Ishikawa (cell line): Measurements from ENCODE around the gene ATP6V0B.

Source experiments
- CEBPB ChIP-seq: IDR thresholded peaks from 2 replicates; pipeline ENCODE4 v1.6.1; 2012
- CREB1 ChIP-seq: IDR thresholded peaks from 2 replicates; pipeline ENCODE4 v1.6.1; 2012; ENCODE audit warnings: low read depth
- EGR1 ChIP-seq: IDR thresholded peaks from 2 replicates; pipeline ENCODE4 v1.6.1; 2012
- EP300 ChIP-seq: IDR thresholded peaks from 2 replicates; pipeline ENCODE4 v1.6.1; 2012; ENCODE audit warnings: borderline replicate concordance
- FOXM1 ChIP-seq: IDR thresholded peaks from 2 replicates; pipeline ENCODE4 v1.6.1; 2012; ENCODE audit warnings: low read depth, borderline replicate concordance
- NFIC ChIP-seq: IDR thresholded peaks from 2 replicates; pipeline ENCODE4 v1.6.1; 2012
- RAD21 ChIP-seq: IDR thresholded peaks from 2 replicates; pipeline ENCODE4 v1.6.1; 2012; ENCODE audit warnings: low read depth
- TAF1 ChIP-seq: IDR thresholded peaks from 2 replicates; pipeline ENCODE4 v1.6.1; 2012; ENCODE audit warnings: low read depth, mild to moderate bottlenecking
- TCF12 ChIP-seq: IDR thresholded peaks from 2 replicates; pipeline ENCODE4 v1.6.1; 2012; ENCODE audit warnings: low read depth
- TEAD4 ChIP-seq: IDR thresholded peaks from 2 replicates; pipeline ENCODE4 v1.6.1; 2012
- YY1 ChIP-seq: IDR thresholded peaks from 2 replicates; pipeline ENCODE4 v1.6.1; 2012; ENCODE audit warnings: low read depth
- ZBTB7A ChIP-seq: IDR thresholded peaks from 2 replicates; pipeline ENCODE4 v1.6.1; 2012; ENCODE audit warnings: low read depth
- TF ChIP-seq, protein P1 (sequence below): IDR thresholded peaks from 2 replicates; pipeline ENCODE4 v1.6.1; 2012
- TF ChIP-seq, protein P2 (sequence below): IDR thresholded peaks from 2 replicates; pipeline ENCODE4 v1.6.1; 2012
- TF ChIP-seq, protein P3 (sequence below): IDR thresholded peaks from 2 replicates; pipeline ENCODE4 v1.6.1; 2012; ENCODE audit warnings: low read depth, mild to moderate bottlenecking

The ATP6V0B gene

DNA sequence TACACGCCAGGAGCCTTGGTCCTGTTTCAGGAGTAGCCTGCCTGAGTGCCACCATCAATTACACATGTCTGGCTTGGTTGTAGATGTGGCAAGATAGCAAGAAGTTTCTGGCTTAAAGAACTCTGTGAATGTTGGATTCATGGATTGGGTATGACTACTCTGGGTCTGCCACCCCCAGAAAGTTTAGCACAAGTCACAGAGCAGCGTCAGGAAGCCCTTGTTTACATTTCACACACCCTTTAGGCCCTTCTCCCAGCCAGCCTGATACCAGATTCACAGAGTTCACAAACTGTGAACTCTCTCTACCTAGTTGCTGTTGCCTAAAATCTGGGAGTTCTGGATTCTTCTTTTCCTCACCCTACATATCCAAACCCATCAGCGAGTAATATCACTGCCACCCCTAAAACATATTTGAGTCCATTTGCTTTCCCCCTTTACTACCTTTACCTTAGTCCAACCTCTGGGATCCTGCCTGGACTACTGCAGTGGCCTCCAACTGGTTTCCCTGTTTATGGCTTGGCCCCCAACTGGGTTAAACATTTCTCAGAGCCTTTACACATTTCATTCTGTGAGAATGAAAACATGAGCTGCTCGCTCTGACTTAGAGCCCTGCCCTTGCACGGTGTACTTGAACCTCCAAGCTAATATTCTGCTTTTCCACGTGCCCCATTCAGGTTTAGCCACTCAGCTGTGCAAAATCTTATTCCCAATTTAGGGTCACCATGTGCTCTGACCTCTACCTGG is 12.6 kb downstream of the ATP6V0B start:
- TF ChIP-seq RAD21, result no peak
- TF ChIP-seq, protein P1, sequence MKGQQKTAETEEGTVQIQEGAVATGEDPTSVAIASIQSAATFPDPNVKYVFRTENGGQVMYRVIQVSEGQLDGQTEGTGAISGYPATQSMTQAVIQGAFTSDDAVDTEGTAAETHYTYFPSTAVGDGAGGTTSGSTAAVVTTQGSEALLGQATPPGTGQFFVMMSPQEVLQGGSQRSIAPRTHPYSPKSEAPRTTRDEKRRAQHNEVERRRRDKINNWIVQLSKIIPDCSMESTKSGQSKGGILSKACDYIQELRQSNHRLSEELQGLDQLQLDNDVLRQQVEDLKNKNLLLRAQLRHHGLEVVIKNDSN, result no peak
- TF ChIP-seq, protein P2, sequence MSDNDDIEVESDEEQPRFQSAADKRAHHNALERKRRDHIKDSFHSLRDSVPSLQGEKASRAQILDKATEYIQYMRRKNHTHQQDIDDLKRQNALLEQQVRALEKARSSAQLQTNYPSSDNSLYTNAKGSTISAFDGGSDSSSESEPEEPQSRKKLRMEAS, result no peak
- no peak for TF ChIP-seq CREB1
- TF ChIP-seq CEBPB, result no peak
- no peak for TF ChIP-seq ZBTB7A
- no peak for TF ChIP-seq NFIC
- TF ChIP-seq, protein P3, sequence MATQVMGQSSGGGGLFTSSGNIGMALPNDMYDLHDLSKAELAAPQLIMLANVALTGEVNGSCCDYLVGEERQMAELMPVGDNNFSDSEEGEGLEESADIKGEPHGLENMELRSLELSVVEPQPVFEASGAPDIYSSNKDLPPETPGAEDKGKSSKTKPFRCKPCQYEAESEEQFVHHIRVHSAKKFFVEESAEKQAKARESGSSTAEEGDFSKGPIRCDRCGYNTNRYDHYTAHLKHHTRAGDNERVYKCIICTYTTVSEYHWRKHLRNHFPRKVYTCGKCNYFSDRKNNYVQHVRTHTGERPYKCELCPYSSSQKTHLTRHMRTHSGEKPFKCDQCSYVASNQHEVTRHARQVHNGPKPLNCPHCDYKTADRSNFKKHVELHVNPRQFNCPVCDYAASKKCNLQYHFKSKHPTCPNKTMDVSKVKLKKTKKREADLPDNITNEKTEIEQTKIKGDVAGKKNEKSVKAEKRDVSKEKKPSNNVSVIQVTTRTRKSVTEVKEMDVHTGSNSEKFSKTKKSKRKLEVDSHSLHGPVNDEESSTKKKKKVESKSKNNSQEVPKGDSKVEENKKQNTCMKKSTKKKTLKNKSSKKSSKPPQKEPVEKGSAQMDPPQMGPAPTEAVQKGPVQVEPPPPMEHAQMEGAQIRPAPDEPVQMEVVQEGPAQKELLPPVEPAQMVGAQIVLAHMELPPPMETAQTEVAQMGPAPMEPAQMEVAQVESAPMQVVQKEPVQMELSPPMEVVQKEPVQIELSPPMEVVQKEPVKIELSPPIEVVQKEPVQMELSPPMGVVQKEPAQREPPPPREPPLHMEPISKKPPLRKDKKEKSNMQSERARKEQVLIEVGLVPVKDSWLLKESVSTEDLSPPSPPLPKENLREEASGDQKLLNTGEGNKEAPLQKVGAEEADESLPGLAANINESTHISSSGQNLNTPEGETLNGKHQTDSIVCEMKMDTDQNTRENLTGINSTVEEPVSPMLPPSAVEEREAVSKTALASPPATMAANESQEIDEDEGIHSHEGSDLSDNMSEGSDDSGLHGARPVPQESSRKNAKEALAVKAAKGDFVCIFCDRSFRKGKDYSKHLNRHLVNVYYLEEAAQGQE, result no peak
- no peak for TF ChIP-seq YY1
- TF ChIP-seq TEAD4, result no peak
- no peak for TF ChIP-seq TCF12
- TF ChIP-seq TAF1, result no peak
- TF ChIP-seq EP300, result no peak
- no peak for TF ChIP-seq EGR1
- no peak for TF ChIP-seq FOXM1

DNA sequence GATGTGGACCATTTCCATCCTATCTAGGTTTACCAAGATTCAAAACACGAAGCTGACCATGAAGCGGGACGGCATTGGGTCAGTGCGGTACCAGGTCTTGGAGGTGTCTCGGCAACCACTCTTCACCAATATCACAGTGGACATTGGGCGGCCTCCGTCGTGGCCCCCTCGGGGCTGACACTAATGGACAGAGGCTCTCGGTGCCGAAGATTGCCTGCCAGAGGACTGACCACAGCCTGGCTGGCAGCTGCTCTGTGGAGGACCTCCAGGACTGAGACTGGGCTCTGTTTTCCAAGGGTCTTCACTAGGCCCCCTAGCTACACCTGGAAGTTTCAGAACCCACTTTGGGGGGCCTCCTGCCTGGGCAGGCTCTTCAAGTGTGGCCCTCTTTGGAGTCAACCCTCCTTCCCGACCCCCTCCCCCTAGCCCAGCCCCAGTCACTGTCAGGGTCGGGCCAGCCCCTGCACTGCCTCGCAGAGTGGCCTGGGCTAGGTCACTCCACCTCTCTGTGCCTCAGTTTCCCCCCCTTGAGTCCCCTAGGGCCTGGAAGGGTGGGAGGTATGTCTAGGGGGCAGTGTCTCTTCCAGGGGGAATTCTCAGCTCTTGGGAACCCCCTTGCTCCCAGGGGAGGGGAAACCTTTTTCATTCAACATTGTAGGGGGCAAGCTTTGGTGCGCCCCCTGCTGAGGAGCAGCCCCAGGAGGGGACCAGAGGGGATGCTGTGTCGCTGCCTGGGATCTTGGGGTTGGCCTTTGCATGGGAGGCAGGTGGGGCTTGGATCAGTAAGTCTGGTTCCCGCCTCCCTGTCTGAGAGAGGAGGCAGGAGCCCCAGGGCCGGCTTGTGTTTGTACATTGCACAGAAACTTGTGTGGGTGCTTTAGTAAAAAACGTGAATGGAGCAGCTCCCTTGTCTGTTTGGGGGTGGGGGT is 15.8 kb downstream of the ATP6V0B start:
- TF ChIP-seq FOXM1, result no peak
- no peak for TF ChIP-seq EGR1
- TF ChIP-seq, protein P2, result no peak
- no peak for TF ChIP-seq TCF12
- TF ChIP-seq YY1, result no peak
- TF ChIP-seq RAD21, result no peak
- TF ChIP-seq, protein P3, result no peak
- no peak for TF ChIP-seq CEBPB
- TF ChIP-seq ZBTB7A, result no peak
- TF ChIP-seq TEAD4, result no peak
- TF ChIP-seq CREB1, result no peak
- TF ChIP-seq, protein P1, result no peak
- TF ChIP-seq NFIC, result no peak

DNA sequence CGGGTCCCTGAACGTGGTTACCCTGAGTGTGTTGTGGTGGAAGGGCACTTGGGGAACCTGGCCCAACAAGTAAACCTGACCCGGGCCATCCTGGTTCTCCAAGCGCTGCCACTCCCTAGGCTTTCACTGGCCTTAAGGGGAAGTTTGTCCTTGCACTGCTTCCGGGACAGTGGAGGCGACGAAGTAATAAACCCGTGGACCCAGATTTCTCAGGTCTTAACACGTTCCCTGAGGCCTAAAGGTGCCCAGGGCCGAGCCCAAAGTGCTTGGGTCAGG is 16.4 kb downstream of the ATP6V0B start:
- no peak for TF ChIP-seq TCF12
- TF ChIP-seq TAF1, result no peak

DNA sequence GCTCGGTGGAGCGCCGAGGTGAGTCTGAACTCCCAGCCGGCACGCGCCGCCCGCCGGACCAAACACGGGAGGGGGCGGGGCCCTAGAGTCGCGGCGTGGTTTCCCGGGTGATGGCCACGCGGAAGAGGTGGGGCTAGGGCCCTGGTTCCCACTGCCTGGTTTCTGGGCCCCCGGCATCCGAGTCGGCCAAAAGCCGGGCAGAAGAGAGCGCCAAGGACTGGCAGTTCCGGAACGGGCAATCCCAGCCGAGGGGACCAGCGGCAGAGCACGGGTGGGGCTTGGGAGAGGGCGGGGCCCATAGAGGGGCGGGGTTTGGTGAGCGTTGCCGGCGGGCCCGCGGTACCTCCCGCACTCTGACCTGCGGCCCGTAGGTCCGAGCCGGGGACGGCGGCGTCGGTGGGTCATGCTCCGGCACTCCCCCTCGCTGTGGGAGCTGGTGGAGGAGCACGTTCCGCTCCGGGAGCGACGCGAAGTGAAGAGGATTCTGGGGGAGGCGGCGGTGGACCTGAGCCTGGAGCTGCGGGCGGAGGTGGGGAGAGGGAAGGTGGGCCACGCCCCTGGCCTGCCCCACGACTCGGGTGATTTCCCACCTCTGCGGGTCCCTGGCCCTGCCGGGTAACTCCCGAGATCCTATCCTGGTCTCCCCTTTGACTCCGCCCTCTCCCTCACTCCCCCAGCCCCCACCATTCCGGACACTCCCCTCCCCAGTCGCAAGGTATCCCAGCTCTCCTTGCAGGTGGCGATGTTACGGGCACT is 16.9 kb downstream of the ATP6V0B start, which contains the start of gene CCDC24:
TSS of gene CCDC24 (plus strand) at position 124 of the 756 bp plus-strand sequence. CDS start at position 404, 280 bp downstream.
- TF ChIP-seq EP300 (no peak), ZBTB7A (0 out of 2 replicates have a peak, but pooled peaks have one; percentile 41), NFIC (peak; percentile 33; the same call in 1 of the 2 replicates)
- TF ChIP-seq, protein P2, result peak; percentile 73; the same call in 1 of the 2 replicates
